HepG2 (cell line): Measurements from ENCODE around the gene GLB1L. TPM values are rescaled to one million over a fixed set of nuclear protein-coding genes. Genes with fewer than 3 reads are reported as not detected.

Experiments
- AHDC1 ChIP-seq: sonication (generic); formaldehyde crosslinking; IDR thresholded peaks from 2 replicates; pipeline ENCODE4 v1.5.1; 2020; ENCODE audit warnings: mild to moderate bottlenecking, missing genetic modification reagents, borderline replicate concordance
- BCL3 ChIP-seq: sonication (generic); formaldehyde crosslinking; IDR thresholded peaks from 2 replicates; pipeline ENCODE4 v1.5.1; 2020; ENCODE audit warnings: mild to moderate bottlenecking, missing genetic modification reagents, moderate library complexity
- GMEB1 ChIP-seq: sonication (generic); formaldehyde crosslinking; IDR thresholded peaks from 2 replicates; pipeline ENCODE4 v1.5.1; 2020; ENCODE audit warnings: missing genetic modification reagents, mild to moderate bottlenecking, borderline replicate concordance
- KLF16 ChIP-seq, 2 experiments: sonication (generic) in 1 of 2; formaldehyde crosslinking in 1 of 2; IDR thresholded peaks; 2 replicates each; pipeline versions ENCODE4 v1.6.1 to v1.8.0; 2016 to 2023; ENCODE audit warnings: missing genetic modification reagents in 2 of 2, missing compliant biosample characterization in 1 of 2
- MBD4 ChIP-seq: IDR thresholded peaks from 2 replicates; pipeline ENCODE4 v1.6.1; 2012; ENCODE audit warnings: low read length, inconsistent platforms, borderline replicate concordance
- MTERF4 ChIP-seq: sonication (generic); formaldehyde crosslinking; IDR thresholded peaks from 2 replicates; pipeline ENCODE4 v1.8.0; 2023; ENCODE audit warnings: mild to moderate bottlenecking, missing genetic modification reagents
- ZBTB33 ChIP-seq: sonication (generic); formaldehyde crosslinking; IDR thresholded peaks from 2 replicates; pipeline ENCODE4 v1.4.0; 2020; ENCODE audit warnings: missing genetic modification reagents
- ZBTB43 ChIP-seq: sonication (generic); formaldehyde crosslinking; conservative IDR thresholded peaks from 2 replicates; pipeline ENCODE4 v1.4.0; 2020; ENCODE audit warnings: missing genetic modification reagents
- ZNF343 ChIP-seq: sonication (generic); formaldehyde crosslinking; IDR thresholded peaks from 2 replicates; pipeline ENCODE4 v1.4.0; 2020; ENCODE audit warnings: mild to moderate bottlenecking, missing genetic modification reagents
- ZNF496 ChIP-seq: sonication (generic); formaldehyde crosslinking; IDR thresholded peaks from 2 replicates; pipeline ENCODE4 v1.8.1; 2023; ENCODE audit warnings: mild to moderate bottlenecking, moderate library complexity, missing genetic modification reagents; ENCODE audit not compliant: insufficient replicate concordance
- ZNF747 ChIP-seq: sonication (generic); formaldehyde crosslinking; IDR thresholded peaks from 2 replicates; pipeline ENCODE4 v1.8.1; 2023; ENCODE audit warnings: missing genetic modification reagents, mild to moderate bottlenecking, borderline replicate concordance
- ZNF749 ChIP-seq: sonication (generic); formaldehyde crosslinking; IDR thresholded peaks from 2 replicates; pipeline ENCODE4 v1.8.0; 2022; ENCODE audit warnings: mild to moderate bottlenecking, missing genetic modification reagents, moderate library complexity, borderline replicate concordance
- ZNF816 ChIP-seq: sonication (generic); formaldehyde crosslinking; IDR thresholded peaks from 2 replicates; pipeline ENCODE4 v1.8.0; 2022; ENCODE audit warnings: missing genetic modification reagents, mild to moderate bottlenecking, borderline replicate concordance
- polyA plus RNA-seq, 8 experiments: library from polyadenylated mRNA; depleted of rRNA in 3 of 8; stranded (reverse) in 7 of 8; unstranded in 1 of 8; fragments of >200 nt; fragmentation: Illumina TruSeq in 4 of 8; extraction: Trizol in 4 of 8; gene quantifications; 2 replicates each; pipeline versions ENCODE4 v1.2.1 to v1.2.3, GENCODE V29; 2011 to 2016; ENCODE audit warnings: low read depth in 4 of 8, missing spikeins in 1 of 8, mixed read lengths in 1 of 8; ENCODE audit not compliant: insufficient read depth in 1 of 8
- total RNA-seq, 5 experiments: library from RNA; depleted of rRNA; stranded (reverse); fragments of >200 nt; fragmentation: Illumina TruSeq; extraction: Trizol; gene quantifications; 2 replicates each; pipeline ENCODE4 v1.2.3, GENCODE V29; 2016; ENCODE audit warnings: low read depth in 1 of 5

GLB1L gene
- total and polyA plus RNA-seq, 2 of the 13 experiments (the other 11 are each of a cell fraction or from before 2014, with no cell fraction given), result 6.8 to 7.3 TPM

- peak; percentile 99 for TF ChIP-seq BCL3 (CRISPR knock-in tag)
- TF ChIP-seq ZBTB43 (CRISPR knock-in tag), result peak; percentile 61; the same call in 1 of the 2 replicates
- TF ChIP-seq ZNF496 (CRISPR knock-in tag), result no peak
- peak; percentile 12; the same call in 1 of the 2 replicates for TF ChIP-seq AHDC1 (CRISPR knock-in tag)
- TF ChIP-seq MTERF4, result peak; percentile 84
- no peak for TF ChIP-seq MBD4
- peak; percentile 93 for TF ChIP-seq GMEB1 (CRISPR knock-in tag)
- TF ChIP-seq ZNF747 (CRISPR knock-in tag), result peak; percentile 93
- peak; percentile 11; the same call in 1 of the 2 replicates for TF ChIP-seq ZBTB33
- TF ChIP-seq KLF16 (CRISPR knock-in tag; IDR thresholded peaks at IDR 0.05), result peak in 1 of 2 experiments; percentile 98; a peak in 3 of 4 replicates
- peak; percentile 81; the same call in 1 of the 2 replicates for TF ChIP-seq ZNF816 (CRISPR knock-in tag)
- peak; percentile 85; the same call in 1 of the 2 replicates for TF ChIP-seq ZNF343 (CRISPR knock-in tag)
- TF ChIP-seq ZNF749 (CRISPR knock-in tag), result peak; percentile 26; the same call in 1 of the 2 replicates
Measured at GRCh38 chr2:219245148-219245898, at the start of gene GLB1L, which contains the start of gene STK16 (continued).
